OCI-LY1 (cell line): ENCODE data around the gene PTPRG.

Experiments used
- H2AFZ ChIP-seq: fragments of 200-600 bp; sonication (generic), shearing (Covaris generic); 2 replicates; pipeline ENCODE4 v1.6.0; 2014; ENCODE audit warnings: antibody characterized with exemption, mild to moderate bottlenecking, low read length
- H3F3A ChIP-seq: fragments of 200-600 bp; sonication (generic), shearing (Covaris generic); 2 replicates; pipeline ENCODE4 v1.6.0; 2014; ENCODE audit warnings: mild to moderate bottlenecking, antibody characterized with exemption, low read length, moderate library complexity; ENCODE audit not compliant: insufficient read depth
- H3K27ac ChIP-seq: fragments of 200-600 bp; sonication (generic); 2 replicates; pipeline ENCODE4 v1.5.1; 2014; ENCODE audit warnings: low read length, mixed run types, mild to moderate bottlenecking, low read depth; ENCODE audit not compliant: poor library complexity, severe bottlenecking
- H3K27me3 ChIP-seq: fragments of 200-600 bp; sonication (generic); 2 replicates; pipeline ENCODE4 v1.6.0; 2014; ENCODE audit warnings: antibody characterized with exemption, mild to moderate bottlenecking, low read length, moderate library complexity; ENCODE audit not compliant: insufficient read depth
- H3K36me3 ChIP-seq: fragments of 200-600 bp; sonication (generic); 2 replicates; pipeline ENCODE4 v1.6.1; 2014; ENCODE audit warnings: mild to moderate bottlenecking, antibody characterized with exemption, low read length, moderate library complexity, mixed read lengths; ENCODE audit not compliant: insufficient read depth
- H3K4me1 ChIP-seq: fragments of 200-600 bp; sonication (generic); 2 replicates; pipeline ENCODE4 v1.5.1; 2014; ENCODE audit warnings: mild to moderate bottlenecking, low read length, moderate library complexity; ENCODE audit not compliant: insufficient read depth, severe bottlenecking
- H3K4me2 ChIP-seq: fragments of 200-600 bp; sonication (generic), shearing (Covaris generic); 2 replicates; pipeline ENCODE4 v1.6.1; 2014; ENCODE audit warnings: low read length
- H3K4me3 ChIP-seq: fragments of 200-600 bp; sonication (generic); 2 replicates; pipeline ENCODE4 v1.5.1; 2014; ENCODE audit warnings: low read length, low read depth, mild to moderate bottlenecking, mixed read lengths; ENCODE audit not compliant: poor library complexity, severe bottlenecking
- H3K79me2 ChIP-seq: fragments of 200-600 bp; shearing (Covaris generic); 2 replicates; pipeline ENCODE4 v1.6.1; 2016; ENCODE audit warnings: mixed run types, low read length, mixed read lengths; ENCODE audit not compliant: insufficient read depth
- H3K9ac ChIP-seq: fragments of 200-600 bp; sonication (generic), shearing (Covaris generic); 2 replicates; pipeline ENCODE4 v1.6.1; 2014; ENCODE audit warnings: mild to moderate bottlenecking, low read length, mixed read lengths
- H3K9me2 ChIP-seq: fragments of 200-600 bp; sonication (generic), shearing (Covaris generic); 2 replicates; pipeline ENCODE4 v1.6.1; 2014; ENCODE audit warnings: low read depth, mild to moderate bottlenecking, low read length, mixed read lengths
- H3K9me3 ChIP-seq: fragments of 200-600 bp; shearing (Covaris generic); 2 replicates; pipeline ENCODE4 v1.6.1; 2014; ENCODE audit warnings: low read length, mixed read lengths
- H4K20me1 ChIP-seq: fragments of 200-600 bp; sonication (generic), shearing (Covaris generic); 2 replicates; pipeline ENCODE4 v1.6.0; 2016; ENCODE audit warnings: mild to moderate bottlenecking, low read length; ENCODE audit not compliant: insufficient read depth
- CTCF ChIP-seq: fragments of 200-600 bp; sonication (generic), shearing (Covaris generic); IDR thresholded peaks from 2 replicates; pipeline ENCODE4 v1.5.1; 2017; ENCODE audit warnings: mild to moderate bottlenecking, antibody characterized with exemption, low read length, moderate library complexity, mixed read lengths
- EZH2 ChIP-seq: fragments of 200-600 bp; sonication (generic), shearing (Covaris generic); IDR thresholded peaks from 2 replicates; pipeline ENCODE4 v1.8.0; 2017; ENCODE audit warnings: borderline replicate concordance, mixed run types, mild to moderate bottlenecking, antibody characterized with exemption, low read length, moderate library complexity, mixed read lengths

Gene PTPRG

DNA sequence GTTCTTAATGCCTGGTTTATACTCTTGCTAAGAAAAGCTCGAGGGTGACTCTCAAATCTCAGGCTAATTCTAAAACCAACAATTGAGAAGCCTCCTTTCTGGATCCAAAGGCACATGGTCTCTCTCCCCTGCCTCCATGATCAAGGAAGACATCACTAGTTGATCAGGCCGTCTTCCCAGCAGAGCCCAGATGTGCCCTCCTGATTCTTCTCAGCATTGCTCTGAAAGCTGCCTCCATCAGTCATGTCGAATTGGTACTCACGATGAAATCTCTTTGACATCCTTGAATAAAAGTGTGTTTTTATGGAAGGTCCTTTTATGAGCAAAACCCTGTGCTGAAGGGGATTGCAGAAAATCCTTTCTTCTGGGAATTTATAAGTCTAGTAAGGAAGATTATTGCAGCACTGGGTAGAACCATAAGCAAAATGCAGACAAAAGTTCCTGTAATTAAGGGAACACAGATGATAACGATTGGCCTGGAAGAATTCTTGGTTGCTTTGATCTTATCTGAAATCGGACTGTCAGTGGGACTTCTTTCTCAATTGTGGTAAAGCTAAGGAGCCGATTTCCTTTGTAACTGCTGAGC lies 345.9 kb downstream of the PTPRG start:
- H3K79me2 ChIP-seq, result no peaks in the 10 kb centered on the region
- TF ChIP-seq CTCF (no peak), EZH2 (no peak)
- H3K9ac ChIP-seq, result no peak overlapping the region
- no peak overlapping the region for H3K27ac ChIP-seq
- H3K27me3 ChIP-seq, result no peaks in the 10 kb centered on the region
- no peaks in the 10 kb centered on the region for H3K4me1 ChIP-seq
- no peaks in the 10 kb centered on the region for H3K9me3 ChIP-seq
- H4K20me1 ChIP-seq, result no peaks in the 10 kb centered on the region
- no peaks in the 10 kb centered on the region for H3F3A ChIP-seq
- no peaks in the 10 kb centered on the region for H3K36me3 ChIP-seq
- no peak overlapping the region for H3K4me2 ChIP-seq
- H3K9me2 ChIP-seq, result no peaks in the 10 kb centered on the region
- no peak overlapping the region for H2AFZ ChIP-seq
- H3K4me3 ChIP-seq, result no peak overlapping the region

- Histone ChIP-seq H3K9ac (no peak overlapping the region), H3K79me2 (no peaks in the 10 kb centered on the region), H3K9me2 (no peaks in the 10 kb centered on the region), H3K27ac (no peak overlapping the region), H3K4me1 (no peaks in the 10 kb centered on the region), H3K9me3 (no peaks in the 10 kb centered on the region), H3F3A (no peaks in the 10 kb centered on the region), H3K27me3 (no peaks in the 10 kb centered on the region), H3K4me3 (no peak overlapping the region), H3K36me3 (no peaks in the 10 kb centered on the region), H2AFZ (no peak overlapping the region), H4K20me1 (no peaks in the 10 kb centered on the region), H3K4me2 (no peak overlapping the region)
- no peak for TF ChIP-seq EZH2
- no peak for TF ChIP-seq CTCF
Observed at GRCh38 chr3:61908382-61908781, 347.0 kb downstream of the PTPRG start.

GRCh38 chr3:61910732-61911131 lies 349.4 kb downstream of the PTPRG start:
- H3K27ac ChIP-seq, result no peak overlapping the region
- TF ChIP-seq CTCF (no peak), EZH2 (no peak)

More at GRCh38 chr3:61910732-61911131, 349.4 kb downstream of the PTPRG start:
- Histone ChIP-seq H3K9me3 (no peaks in the 10 kb centered on the region), H3K4me3 (no peak overlapping the region), H3K27me3 (no peaks in the 10 kb centered on the region), H3K79me2 (no peaks in the 10 kb centered on the region), H3K9me2 (no peaks in the 10 kb centered on the region), H3K4me1 (no peaks in the 10 kb centered on the region), H3K4me2 (no peak overlapping the region), H2AFZ (no peak overlapping the region), H4K20me1 (no peaks in the 10 kb centered on the region), H3K36me3 (no peaks in the 10 kb centered on the region), H3K9ac (no peak overlapping the region), H3F3A (no peaks in the 10 kb centered on the region)
